Mesenchymal stem cell (in vitro differentiated cells and primary cell): ENCODE measurements around the gene CAPZB.

Source experiments
- DNase-seq: peaks from one replicate; pipeline ENCODE4 v3.0.0-alpha.2; 2013
- H2AFZ ChIP-seq: one replicate; pipeline ENCODE4 v1.6.1; 2013; ENCODE audit warnings: low read depth, mild to moderate bottlenecking, control low read depth, inconsistent platforms, low read length, moderate library complexity
- H2AK5ac ChIP-seq: 2 replicates; pipeline ENCODE4 v1.6.1; 2013; ENCODE audit warnings: low read length, moderate library complexity, mild to moderate bottlenecking, inconsistent platforms; ENCODE audit not compliant: severe bottlenecking
- H2BK120ac ChIP-seq: one replicate; pipeline ENCODE4 v1.6.1; 2013; ENCODE audit warnings: low read depth, mild to moderate bottlenecking, inconsistent platforms, low read length, moderate library complexity
- H2BK12ac ChIP-seq, 2 experiments: one replicate each; pipeline ENCODE4 v1.6.1; 2013; ENCODE audit warnings: inconsistent platforms in 2 of 2, low read length in 2 of 2, mild to moderate bottlenecking in 2 of 2, moderate library complexity in 2 of 2, control low read depth in 1 of 2
- H2BK15ac ChIP-seq: one replicate; pipeline ENCODE4 v1.6.1; 2013; ENCODE audit warnings: mild to moderate bottlenecking, low read depth, inconsistent platforms; ENCODE audit not compliant: poor library complexity, severe bottlenecking
- H2BK5ac ChIP-seq: 2 replicates; pipeline ENCODE4 v1.6.1; 2013; ENCODE audit warnings: low read depth, mild to moderate bottlenecking, low read length, control low read depth, inconsistent platforms; ENCODE audit not compliant: poor library complexity, severe bottlenecking
- H3K14ac ChIP-seq, 2 experiments: one replicate each; pipeline ENCODE4 v1.6.1; 2013; ENCODE audit warnings: inconsistent platforms in 2 of 2, low read length in 2 of 2, control low read depth in 1 of 2, mild to moderate bottlenecking in 1 of 2, moderate library complexity in 1 of 2
- H3K18ac ChIP-seq, 2 experiments: one replicate each; pipeline ENCODE4 v1.6.1; 2013; ENCODE audit warnings: inconsistent platforms in 2 of 2, low read length in 2 of 2, control low read depth in 1 of 2, low read depth in 1 of 2, mild to moderate bottlenecking in 1 of 2
- H3K23ac ChIP-seq, 2 experiments: one replicate each; pipeline ENCODE4 v1.6.1; 2013; ENCODE audit warnings: inconsistent platforms in 2 of 2, low read length in 2 of 2, mild to moderate bottlenecking in 2 of 2, moderate library complexity in 2 of 2, control low read depth in 1 of 2
- H3K27ac ChIP-seq: 2 replicates; pipeline ENCODE4 v1.5.1; 2013; ENCODE audit warnings: mild to moderate bottlenecking, moderate library complexity, low read length, control low read depth, inconsistent platforms; ENCODE audit not compliant: poor library complexity, severe bottlenecking
- H3K27me3 ChIP-seq, 2 experiments: 2 replicates each; pipeline versions ENCODE4 v1.6.1 to v1.7.0; 2013; ENCODE audit warnings: low read length in 2 of 2, mild to moderate bottlenecking in 2 of 2, moderate library complexity in 2 of 2, control low read depth in 1 of 2, inconsistent platforms in 1 of 2; ENCODE audit not compliant: control insufficient read depth in 1 of 2, insufficient read depth in 1 of 2
- H3K36me3 ChIP-seq, 2 experiments: 2 replicates each; pipeline versions ENCODE4 v1.6.1 to v1.7.0; 2013; ENCODE audit warnings: low read length in 2 of 2, control low read depth in 1 of 2, inconsistent platforms in 1 of 2, low read depth in 1 of 2, mild to moderate bottlenecking in 1 of 2; ENCODE audit not compliant: insufficient read depth in 2 of 2, control insufficient read depth in 1 of 2
- H3K4ac ChIP-seq, 2 experiments: one replicate each; pipeline ENCODE4 v1.6.1; 2013; ENCODE audit warnings: inconsistent platforms in 2 of 2, low read length in 2 of 2, mild to moderate bottlenecking in 2 of 2, moderate library complexity in 2 of 2, control low read depth in 1 of 2, low read depth in 1 of 2
- H3K4me1 ChIP-seq: 2 replicates; pipeline ENCODE4 v1.6.1; 2013; ENCODE audit warnings: low read depth, low read length, control low read depth; ENCODE audit not compliant: control insufficient read depth, insufficient read depth
- H3K4me2 ChIP-seq: 2 replicates; pipeline ENCODE4 v1.6.1; 2013; ENCODE audit warnings: low read length, mild to moderate bottlenecking, inconsistent platforms; ENCODE audit not compliant: poor library complexity, severe bottlenecking
- H3K4me3 ChIP-seq, 2 experiments: 2 replicates each; pipeline versions ENCODE4 v1.5.1 to v1.7.0; 2013; ENCODE audit warnings: low read length in 2 of 2, mild to moderate bottlenecking in 2 of 2, control low read depth in 1 of 2, low read depth in 1 of 2; ENCODE audit not compliant: insufficient read depth in 1 of 2
- H3K79me1 ChIP-seq: replicated peaks from 2 replicates; pipeline ENCODE4 v1.6.1; 2013; ENCODE audit warnings: mild to moderate bottlenecking, control low read depth, low read length, inconsistent platforms; ENCODE audit not compliant: poor library complexity, severe bottlenecking
- H3K9ac ChIP-seq: 2 replicates; pipeline ENCODE4 v1.7.0; 2013; ENCODE audit warnings: mild to moderate bottlenecking, low read length, moderate library complexity
- H3K9me3 ChIP-seq: 2 replicates; pipeline ENCODE4 v1.7.0; 2013; ENCODE audit warnings: mild to moderate bottlenecking, low read length; ENCODE audit not compliant: control insufficient read depth
- H4K8ac ChIP-seq: one replicate; pipeline ENCODE4 v1.6.1; 2013; ENCODE audit warnings: inconsistent platforms, mild to moderate bottlenecking, low read length, moderate library complexity
- H4K91ac ChIP-seq: one replicate; pipeline ENCODE4 v1.6.1; 2013; ENCODE audit warnings: mild to moderate bottlenecking, low read length, inconsistent platforms
- WGBS: methylation state at CpG from one replicate; pipeline ENCODE4 v1.1.7; 2013; ENCODE audit warnings: mixed read lengths; 5-methylcytosine and 5-hydroxymethylcytosine counted together

The CAPZB gene

DNA sequence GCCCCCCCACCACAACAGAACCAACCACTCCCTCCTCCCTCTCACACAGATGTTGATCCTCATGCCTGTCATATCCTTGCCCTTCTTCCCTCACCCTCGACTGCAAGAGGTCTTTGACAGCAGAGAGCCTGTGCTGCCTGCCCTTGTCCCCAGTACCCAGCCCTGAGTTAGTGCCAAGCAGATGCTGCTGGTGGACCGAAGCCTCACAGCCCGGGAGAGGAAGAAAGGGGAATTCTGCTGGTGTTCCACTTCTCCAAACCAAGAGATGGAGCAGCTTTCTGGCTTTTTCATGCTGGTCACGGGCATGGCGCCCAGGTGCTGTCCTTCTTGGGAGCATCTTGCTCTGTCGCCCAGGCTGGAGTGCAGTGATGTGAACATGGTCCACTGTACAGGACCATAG lies 104.1 kb downstream of the CAPZB start:
- Histone ChIP-seq H3K18ac (no peak overlapping the region), H3K36me3 (peaks cover 54 to 78% of the 10 kb centered on the region in 2 experiments), H3K9ac (no peak overlapping the region), H4K91ac (no peak overlapping the region), H2BK12ac (no peak overlapping the region), H3K4me3 (no peak overlapping the region), H4K8ac (no peak overlapping the region), H2BK120ac (no peak overlapping the region), H3K14ac (no peak overlapping the region), H3K9me3 (peaks cover 10% of the 10 kb centered on the region), H2BK15ac (no peak overlapping the region), H3K27me3 (no peaks in the 10 kb centered on the region), H3K4ac (no peak overlapping the region), H3K27ac (no peak overlapping the region), H3K4me2 (no peak overlapping the region), H3K23ac (no peak overlapping the region), H3K4me1 (peaks cover 19% of the 10 kb centered on the region), H2BK5ac (no peak overlapping the region), H2AFZ (no peak overlapping the region), H2AK5ac (no peak overlapping the region), H3K79me1 (peaks cover 50% of the 10 kb centered on the region)
- over 99% methylated on average over 6 of the region's 6 CpGs for WGBS
- no peak for DNase-seq

DNA sequence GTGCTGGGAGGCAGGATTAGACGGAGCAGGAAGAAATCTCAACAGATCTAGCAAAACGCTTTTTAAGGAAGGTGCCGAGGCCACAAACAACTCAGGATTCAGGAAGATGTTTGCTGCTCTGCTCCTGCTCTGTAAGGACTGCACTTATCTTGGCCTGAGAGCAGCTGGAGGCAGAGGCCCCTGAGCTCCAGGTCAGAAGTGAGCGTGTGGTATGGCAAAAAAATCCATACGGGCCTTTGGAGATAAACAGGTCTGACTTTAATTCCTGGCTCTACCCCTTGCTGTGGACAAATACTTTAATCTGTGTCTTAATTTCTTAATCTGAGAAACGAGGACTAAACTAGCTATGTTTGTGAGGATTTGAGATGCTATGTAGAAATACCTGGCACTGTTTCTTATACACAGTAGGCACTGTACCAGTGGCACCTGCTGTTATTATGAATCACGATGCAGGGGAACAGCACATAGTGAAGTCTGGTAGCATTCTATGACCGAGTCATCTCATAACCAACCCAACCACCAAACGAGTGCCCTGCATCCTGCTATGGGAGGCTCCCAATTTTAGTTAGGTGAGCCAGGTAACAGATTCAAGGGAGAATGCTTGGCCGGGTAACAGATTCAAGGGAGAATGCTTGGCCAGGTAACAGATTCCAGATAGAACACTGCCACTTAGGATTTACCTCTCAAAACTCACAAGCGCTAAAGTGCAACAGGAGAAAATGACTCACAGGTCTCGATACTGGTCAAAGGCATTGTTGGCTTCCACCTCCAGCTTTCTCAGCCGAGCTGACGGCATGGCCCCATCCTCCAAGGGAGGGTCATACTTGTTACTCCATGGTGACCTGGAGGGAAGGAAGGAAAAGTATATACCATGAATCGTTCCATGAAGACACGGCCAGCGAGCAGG lies 107.3 kb downstream of the CAPZB start:
- no peak overlapping the region for H2AFZ ChIP-seq
- H4K8ac ChIP-seq = no peak overlapping the region
- peaks cover 57% of the 10 kb centered on the region for H3K79me1 ChIP-seq
- H3K27ac ChIP-seq = no peak overlapping the region
- H3K36me3 ChIP-seq = peaks cover 69 to 88% of the 10 kb centered on the region in 2 experiments
- 95% methylated on average over 17 of the region's 17 CpGs for WGBS
- no peak overlapping the region for H2BK15ac ChIP-seq
- H4K91ac ChIP-seq = no peak overlapping the region
- no peak overlapping the region for H3K4ac ChIP-seq
- H3K14ac ChIP-seq = no peak overlapping the region
- peaks cover 3% of the 10 kb centered on the region for H3K4me1 ChIP-seq
- H2AK5ac ChIP-seq = no peak overlapping the region
- no peak overlapping the region for H3K4me2 ChIP-seq
- H2BK120ac ChIP-seq = no peak overlapping the region
- no peak overlapping the region for H3K4me3 ChIP-seq
- no peak overlapping the region for H3K18ac ChIP-seq
- no peak for DNase-seq
- no peak overlapping the region for H3K23ac ChIP-seq
- no peak overlapping the region for H2BK12ac ChIP-seq
- no peak overlapping the region for H3K9ac ChIP-seq
- no peak overlapping the region for H2BK5ac ChIP-seq
- no peaks in the 10 kb centered on the region for H3K27me3 ChIP-seq
- peaks cover 13% of the 10 kb centered on the region for H3K9me3 ChIP-seq

DNA sequence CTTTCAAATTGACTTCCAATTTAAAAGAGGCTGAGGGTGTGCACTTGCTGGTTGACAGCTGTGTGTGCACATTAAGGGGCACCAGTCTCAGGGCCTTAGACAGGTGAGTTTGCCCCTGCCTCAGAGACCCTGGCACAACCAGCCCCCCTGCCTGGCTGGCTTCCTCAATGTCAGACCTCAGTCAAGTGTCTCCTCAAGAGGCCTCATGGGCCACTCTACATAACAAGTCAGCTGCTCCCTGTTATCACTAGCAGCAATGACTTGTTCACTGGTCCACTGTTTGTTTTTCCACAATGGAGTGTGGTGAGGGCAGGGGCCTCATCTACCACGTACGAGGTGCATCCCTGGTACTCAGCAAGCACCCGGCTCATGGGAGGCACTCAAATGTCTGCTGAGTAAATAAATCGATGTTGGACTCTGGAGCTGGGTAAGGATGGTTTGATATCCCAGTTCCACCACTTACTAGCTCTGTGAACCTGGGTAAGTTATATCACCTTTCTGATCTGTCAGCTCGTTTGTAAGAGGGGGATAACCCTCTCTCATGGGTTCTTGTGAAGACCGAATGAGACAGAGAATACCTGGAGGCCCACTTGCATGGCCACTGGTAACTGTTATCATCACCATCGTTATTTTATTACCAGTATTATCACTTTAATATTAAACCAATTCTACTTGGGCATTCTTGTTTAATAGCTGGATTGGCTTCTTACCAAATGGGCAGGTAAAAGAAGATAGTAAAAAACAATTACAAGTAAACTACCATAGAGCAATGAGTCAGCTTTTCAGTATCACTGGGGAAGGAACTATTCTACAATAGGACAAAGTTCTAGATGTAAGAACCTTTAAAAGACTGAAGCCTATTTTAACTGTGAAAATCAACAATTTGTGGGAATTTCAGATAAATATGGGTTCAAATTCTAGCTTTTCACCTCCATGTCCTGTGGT lies 108.6 kb downstream of the CAPZB start:
- Histone ChIP-seq H4K8ac (no peak overlapping the region), H2AFZ (no peak overlapping the region), H3K9ac (no peak overlapping the region), H3K79me1 (peaks cover 59% of the 10 kb centered on the region), H3K36me3 (peaks cover 69 to 78% of the 10 kb centered on the region in 2 experiments), H3K27ac (no peak overlapping the region), H2AK5ac (no peak overlapping the region), H2BK5ac (no peak overlapping the region), H3K4me3 (no peak overlapping the region), H4K91ac (no peak overlapping the region), H3K27me3 (no peaks in the 10 kb centered on the region), H2BK12ac (no peak overlapping the region), H3K23ac (no peak overlapping the region), H3K9me3 (peaks cover 13% of the 10 kb centered on the region), H2BK120ac (no peak overlapping the region), H3K14ac (no peak overlapping the region), H3K4me1 (peaks cover 2% of the 10 kb centered on the region), H3K4ac (no peak overlapping the region), H2BK15ac (no peak overlapping the region), H3K4me2 (no peak overlapping the region), H3K18ac (no peak overlapping the region)
- WGBS = 95% methylated on average over 6 of the region's 7 CpGs
- DNase-seq = no peak
